ENCODE results near the gene PPP6R1.

Gene PPP6R1

DNA sequence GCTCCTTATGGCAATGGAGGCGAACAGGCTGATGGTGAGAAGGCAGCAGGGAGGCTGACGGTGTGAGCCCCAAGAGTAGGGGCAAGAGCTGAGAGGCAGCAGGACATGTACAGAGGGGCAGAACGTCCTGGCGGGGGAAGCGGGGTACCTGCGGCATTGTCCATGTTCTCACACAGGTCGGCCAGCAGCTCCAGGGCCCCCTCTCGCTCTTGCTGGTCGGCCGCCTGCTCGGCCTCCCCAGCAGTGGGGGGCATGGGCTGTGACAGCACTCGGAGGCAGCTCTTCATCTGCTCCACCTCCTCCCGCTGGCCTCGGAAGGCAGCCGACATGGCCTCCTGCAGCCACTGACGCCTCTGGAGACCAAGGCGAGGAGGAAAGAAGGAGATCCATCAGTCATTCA lies 18.7 kb upstream of the PPP6R1 start:
- Histone ChIP-seq H3K9ac (ENCODE audit: low read depth, low read length) (no peak overlapping the region), H3K4me1 (ENCODE audit: control insufficient read depth, insufficient read depth, low read length) (peaks cover 6% of the 10 kb centered on the region), H3K36me3 (ENCODE audit: control insufficient read depth, insufficient read depth, low read length) (peaks cover 18% of the 10 kb centered on the region), H3K4me3 (ENCODE audit: low read depth, low read length) (no peak overlapping the region), H3K9me3 (ENCODE audit: control insufficient read depth, insufficient read depth, low read length) (no peaks in the 10 kb centered on the region), H3K27me3 (ENCODE audit: control insufficient read depth, insufficient read depth, low read length) (no peaks in the 10 kb centered on the region)

DNA sequence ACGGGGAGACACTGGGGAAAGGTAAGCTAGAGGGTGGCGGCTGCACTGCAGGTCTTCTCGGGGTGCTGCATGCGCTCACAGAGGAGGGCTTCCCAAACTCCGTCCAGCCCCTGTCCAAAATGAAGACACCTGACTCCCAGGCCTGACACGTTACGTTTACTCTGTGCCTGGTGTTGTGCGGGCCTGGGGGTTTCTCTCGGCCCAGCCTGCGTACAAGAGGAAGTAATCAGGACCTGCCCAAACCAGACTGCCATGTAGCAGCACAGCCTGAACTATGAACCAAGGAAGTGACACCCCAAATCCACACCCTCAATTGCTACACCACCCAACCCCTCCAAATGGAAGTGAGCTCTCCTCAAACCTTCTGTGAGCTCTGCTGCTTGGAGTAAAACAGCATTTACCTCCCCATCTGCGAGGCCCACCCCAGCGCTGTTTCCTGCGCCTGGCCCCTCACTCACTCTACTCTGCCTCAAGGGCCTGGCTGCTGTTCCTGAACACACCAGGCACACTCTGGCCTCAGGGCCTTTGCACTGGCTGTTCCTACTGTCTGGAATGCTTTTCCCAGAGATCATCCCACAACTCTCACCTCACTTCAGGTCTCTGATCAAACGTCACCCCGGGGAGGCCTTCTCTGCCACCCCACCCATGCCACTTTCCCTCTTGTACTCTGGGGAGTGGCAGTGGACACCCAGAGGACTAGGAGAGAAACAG lies 18.1 kb upstream of the PPP6R1 start:
- no peak overlapping the region for H3K9ac ChIP-seq (ENCODE audit: low read depth, low read length)
- H3K4me3 ChIP-seq (ENCODE audit: low read depth, low read length) = no peak overlapping the region
- no peaks in the 10 kb centered on the region for H3K27me3 ChIP-seq (ENCODE audit: control insufficient read depth, insufficient read depth, low read length)
- H3K36me3 ChIP-seq (ENCODE audit: control insufficient read depth, insufficient read depth, low read length) = peaks cover 18% of the 10 kb centered on the region
- H3K4me1 ChIP-seq (ENCODE audit: control insufficient read depth, insufficient read depth, low read length) = peaks cover 6% of the 10 kb centered on the region
- no peaks in the 10 kb centered on the region for H3K9me3 ChIP-seq (ENCODE audit: control insufficient read depth, insufficient read depth, low read length)

DNA sequence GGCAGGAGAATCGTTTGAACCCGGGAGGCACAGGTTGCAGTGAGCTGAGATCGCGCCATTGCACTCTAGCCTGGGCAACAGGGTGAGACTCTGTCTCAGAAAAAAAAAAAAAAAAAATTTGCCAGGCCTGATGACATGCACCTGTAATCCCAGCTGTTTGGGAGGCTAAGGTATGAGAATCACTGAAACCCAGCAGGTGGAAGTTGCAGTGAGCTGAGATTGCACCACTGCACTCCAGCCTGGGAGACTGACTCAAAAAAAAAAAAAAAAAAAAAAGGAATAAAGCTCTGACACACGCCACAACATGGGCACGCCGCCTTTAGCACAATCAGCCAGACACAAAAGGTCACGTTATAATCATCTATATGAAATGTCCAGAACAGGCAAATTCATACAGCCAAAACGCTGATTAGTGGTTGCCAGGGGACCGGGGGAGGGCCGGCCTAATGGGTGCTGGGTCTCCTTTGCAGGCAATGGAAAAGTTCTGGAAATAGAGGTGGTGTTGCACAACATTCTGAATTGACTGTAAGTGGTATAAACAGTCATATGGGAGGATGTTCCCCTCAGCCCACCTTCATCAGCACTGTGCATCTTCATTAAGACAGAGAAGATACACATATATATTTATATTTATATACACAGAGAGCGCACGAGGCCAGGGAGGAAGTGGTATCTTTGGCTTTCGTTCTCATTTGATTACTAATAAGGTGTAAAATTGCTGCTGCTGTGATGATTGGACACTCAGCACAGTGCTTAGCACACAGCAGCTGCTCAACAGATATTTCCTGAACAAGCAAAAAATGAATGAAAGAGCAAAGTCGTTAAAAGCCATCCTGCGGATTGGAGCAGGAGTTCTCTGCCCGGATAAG lies 17.3 kb upstream of the PPP6R1 start:
- Histone ChIP-seq H3K4me3 (ENCODE audit: low read depth, low read length) (no peak overlapping the region), H3K36me3 (ENCODE audit: control insufficient read depth, insufficient read depth, low read length) (peaks cover 18% of the 10 kb centered on the region), H3K9me3 (ENCODE audit: control insufficient read depth, insufficient read depth, low read length) (no peaks in the 10 kb centered on the region), H3K27me3 (ENCODE audit: control insufficient read depth, insufficient read depth, low read length) (no peaks in the 10 kb centered on the region), H3K4me1 (ENCODE audit: control insufficient read depth, insufficient read depth, low read length) (peaks cover 2% of the 10 kb centered on the region), H3K9ac (ENCODE audit: low read depth, low read length) (no peak overlapping the region)

DNA sequence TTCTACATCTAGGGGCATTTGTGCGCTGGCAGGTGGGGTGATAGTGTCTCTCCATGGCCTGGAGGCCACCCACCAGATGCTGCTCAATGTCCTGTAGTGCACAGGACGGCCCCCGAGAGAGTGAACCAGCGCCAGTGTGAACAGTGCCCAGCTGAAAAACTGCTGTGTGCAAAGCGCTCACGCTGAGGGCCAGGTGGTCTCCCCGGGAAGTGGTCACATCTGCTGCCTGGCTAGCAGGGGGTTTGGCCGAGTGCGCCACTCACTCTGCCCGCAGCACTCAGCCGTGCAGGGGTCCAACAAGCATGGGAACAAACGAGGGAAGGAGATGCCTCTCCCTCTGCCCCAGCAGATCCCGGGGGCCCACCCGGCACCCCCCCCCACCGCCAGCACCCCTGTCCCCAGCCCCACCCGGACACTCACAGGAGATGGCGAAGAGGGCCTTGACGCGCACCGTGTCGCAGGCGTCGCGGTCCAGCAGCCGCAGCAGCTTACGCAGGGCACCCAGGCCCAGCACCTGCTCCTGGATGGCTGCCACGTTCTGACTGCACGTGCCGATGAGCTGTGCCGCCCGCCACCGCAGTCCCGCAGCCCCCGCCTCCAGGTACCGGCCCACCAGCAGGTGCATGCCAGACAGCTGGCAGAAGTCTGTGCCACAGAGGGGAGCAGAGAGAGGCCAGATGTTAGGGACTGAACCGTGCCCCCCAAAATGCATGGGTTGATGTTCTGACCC lies 15.3 kb upstream of the PPP6R1 start:
- Histone ChIP-seq H3K27me3 (ENCODE audit: control insufficient read depth, insufficient read depth, low read length) (no peaks in the 10 kb centered on the region), H3K9ac (ENCODE audit: low read depth, low read length) (no peak overlapping the region), H3K4me1 (ENCODE audit: control insufficient read depth, insufficient read depth, low read length) (no peaks in the 10 kb centered on the region), H3K4me3 (ENCODE audit: low read depth, low read length) (no peak overlapping the region), H3K9me3 (ENCODE audit: control insufficient read depth, insufficient read depth, low read length) (no peaks in the 10 kb centered on the region), H3K36me3 (ENCODE audit: control insufficient read depth, insufficient read depth, low read length) (peaks cover 18% of the 10 kb centered on the region)

DNA sequence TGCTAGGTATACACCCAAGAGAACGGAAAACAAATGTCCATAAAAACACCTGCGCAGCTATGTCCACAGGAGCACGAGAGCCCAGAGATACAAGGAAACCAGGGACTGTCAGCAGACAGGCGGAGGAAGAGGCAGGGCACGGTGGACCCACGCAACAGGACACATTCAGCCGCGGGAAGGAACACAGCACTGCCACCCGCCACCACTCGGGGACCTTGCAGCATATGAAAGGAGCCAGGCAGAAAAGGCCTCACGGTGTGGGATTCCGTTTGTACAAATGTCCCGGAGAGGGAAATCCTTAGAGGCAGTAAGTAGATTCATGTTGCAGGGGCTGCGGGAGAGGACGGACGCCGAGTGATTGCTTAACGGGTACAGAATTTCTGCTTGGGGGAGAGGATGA lies 13.3 kb upstream of the PPP6R1 start:
- Histone ChIP-seq H3K36me3 (ENCODE audit: control insufficient read depth, insufficient read depth, low read length) (peaks cover 12% of the 10 kb centered on the region), H3K4me3 (ENCODE audit: low read depth, low read length) (no peak overlapping the region), H3K9ac (ENCODE audit: low read depth, low read length) (no peak overlapping the region), H3K9me3 (ENCODE audit: control insufficient read depth, insufficient read depth, low read length) (no peaks in the 10 kb centered on the region), H3K4me1 (ENCODE audit: control insufficient read depth, insufficient read depth, low read length) (no peaks in the 10 kb centered on the region), H3K27me3 (ENCODE audit: control insufficient read depth, insufficient read depth, low read length) (no peaks in the 10 kb centered on the region)

DNA sequence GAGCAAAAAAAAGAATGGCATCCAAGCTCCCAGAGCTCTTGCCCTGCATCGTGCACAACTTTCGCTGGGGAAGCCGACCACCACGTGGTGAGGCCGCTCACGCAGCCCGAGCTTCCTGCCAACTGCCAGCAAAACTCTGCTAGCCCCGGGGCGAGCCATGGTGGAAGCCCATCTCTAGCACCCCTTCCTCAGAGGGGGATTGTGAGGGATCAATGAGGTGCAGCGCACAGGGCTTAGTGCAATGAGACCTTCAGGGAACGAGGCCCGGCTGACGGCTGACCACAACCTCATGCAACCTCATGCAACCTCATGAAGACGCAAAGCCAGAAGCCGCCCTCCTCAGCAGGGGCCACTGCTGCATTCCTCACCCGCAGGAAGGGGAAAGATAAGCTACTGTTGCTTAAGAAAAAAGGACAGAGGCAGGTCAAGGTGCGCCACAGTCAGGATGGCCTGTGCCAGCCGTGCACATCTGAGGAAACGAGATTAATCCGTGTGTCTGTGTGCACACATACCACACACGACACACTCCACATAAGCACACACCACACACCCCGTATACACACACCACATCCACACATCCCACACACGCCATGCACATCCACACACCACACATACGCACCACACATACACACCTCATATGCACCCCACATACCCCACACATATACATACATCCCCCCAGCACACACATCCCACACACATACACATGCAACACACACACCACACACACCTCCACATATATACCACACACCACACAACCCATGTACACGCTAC lies 11.5 kb upstream of the PPP6R1 start:
- Histone ChIP-seq H3K4me3 (ENCODE audit: low read depth, low read length) (no peak overlapping the region), H3K9me3 (ENCODE audit: control insufficient read depth, insufficient read depth, low read length) (no peaks in the 10 kb centered on the region), H3K36me3 (ENCODE audit: control insufficient read depth, insufficient read depth, low read length) (peaks cover 9% of the 10 kb centered on the region), H3K4me1 (ENCODE audit: control insufficient read depth, insufficient read depth, low read length) (no peaks in the 10 kb centered on the region), H3K9ac (ENCODE audit: low read depth, low read length) (no peak overlapping the region), H3K27me3 (ENCODE audit: control insufficient read depth, insufficient read depth, low read length) (no peaks in the 10 kb centered on the region)

DNA sequence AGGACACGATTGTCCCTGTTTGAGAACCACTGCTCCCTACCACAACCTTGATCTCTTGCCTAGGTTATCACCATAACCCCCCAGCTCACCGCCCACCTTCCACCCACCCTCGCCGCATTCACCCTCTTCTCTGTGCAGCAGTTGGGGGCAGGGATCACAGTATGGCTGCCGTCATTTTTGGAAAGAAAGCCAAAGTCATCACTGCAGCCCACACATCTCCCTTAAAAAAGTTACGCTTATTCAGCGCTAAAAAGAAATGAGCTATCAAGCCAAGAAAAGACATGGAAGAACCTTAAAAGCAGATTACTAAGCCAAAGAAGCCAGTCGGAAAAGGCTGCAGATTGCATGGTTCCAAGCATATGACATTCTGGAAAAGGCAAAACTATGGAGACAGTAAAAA lies 10.5 kb upstream of the PPP6R1 start:
- Histone ChIP-seq H3K36me3 (ENCODE audit: control insufficient read depth, insufficient read depth, low read length) (peaks cover 9% of the 10 kb centered on the region), H3K4me1 (ENCODE audit: control insufficient read depth, insufficient read depth, low read length) (no peaks in the 10 kb centered on the region), H3K4me3 (ENCODE audit: low read depth, low read length) (no peak overlapping the region), H3K27me3 (ENCODE audit: control insufficient read depth, insufficient read depth, low read length) (no peaks in the 10 kb centered on the region), H3K9ac (ENCODE audit: low read depth, low read length) (no peak overlapping the region), H3K9me3 (ENCODE audit: control insufficient read depth, insufficient read depth, low read length) (no peaks in the 10 kb centered on the region)

DNA sequence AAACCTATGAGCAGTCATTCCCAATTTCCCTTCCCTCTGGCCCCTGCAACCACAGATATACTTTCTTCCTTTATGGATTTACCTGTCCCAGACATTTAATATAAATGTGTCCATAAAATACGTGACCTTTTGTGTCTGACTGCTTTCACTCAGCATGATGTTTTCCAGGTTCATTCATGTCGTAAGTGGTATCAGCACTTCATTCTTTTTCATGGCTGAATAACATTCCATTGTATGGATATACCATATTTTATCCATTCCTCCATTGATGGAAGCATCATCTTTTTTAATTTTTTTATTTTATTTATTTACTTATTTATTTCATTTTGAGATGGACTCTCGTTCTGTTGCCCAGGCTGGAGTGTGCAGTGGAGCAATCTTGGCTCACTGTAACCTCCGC lies 8.0 kb upstream of the PPP6R1 start:
- H3K9ac ChIP-seq (ENCODE audit: low read depth, low read length) = no peak overlapping the region
- no peaks in the 10 kb centered on the region for H3K9me3 ChIP-seq (ENCODE audit: control insufficient read depth, insufficient read depth, low read length)
- no peaks in the 10 kb centered on the region for H3K27me3 ChIP-seq (ENCODE audit: control insufficient read depth, insufficient read depth, low read length)
- H3K4me3 ChIP-seq (ENCODE audit: low read depth, low read length) = no peak overlapping the region
- no peaks in the 10 kb centered on the region for H3K36me3 ChIP-seq (ENCODE audit: control insufficient read depth, insufficient read depth, low read length)
- H3K4me1 ChIP-seq (ENCODE audit: control insufficient read depth, insufficient read depth, low read length) = no peaks in the 10 kb centered on the region

DNA sequence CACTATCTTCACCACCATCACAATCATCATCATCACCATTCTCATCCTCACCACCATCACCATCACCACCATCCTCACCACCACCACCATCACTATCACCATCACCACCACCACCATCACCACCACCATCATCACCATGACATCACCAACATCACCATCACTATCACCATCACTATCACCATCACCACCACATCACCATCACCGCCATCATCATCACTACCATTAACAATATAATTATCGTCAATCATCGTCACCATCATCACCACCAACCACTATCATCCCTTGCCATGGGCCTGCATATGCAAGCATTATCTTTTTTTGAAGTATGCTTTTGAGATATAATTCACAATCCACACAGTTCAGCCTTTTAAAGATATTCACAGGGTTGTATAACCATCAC lies 7.6 kb upstream of the PPP6R1 start:
- Histone ChIP-seq H3K4me1 (ENCODE audit: control insufficient read depth, insufficient read depth, low read length) (no peaks in the 10 kb centered on the region), H3K9ac (ENCODE audit: low read depth, low read length) (no peak overlapping the region)

DNA sequence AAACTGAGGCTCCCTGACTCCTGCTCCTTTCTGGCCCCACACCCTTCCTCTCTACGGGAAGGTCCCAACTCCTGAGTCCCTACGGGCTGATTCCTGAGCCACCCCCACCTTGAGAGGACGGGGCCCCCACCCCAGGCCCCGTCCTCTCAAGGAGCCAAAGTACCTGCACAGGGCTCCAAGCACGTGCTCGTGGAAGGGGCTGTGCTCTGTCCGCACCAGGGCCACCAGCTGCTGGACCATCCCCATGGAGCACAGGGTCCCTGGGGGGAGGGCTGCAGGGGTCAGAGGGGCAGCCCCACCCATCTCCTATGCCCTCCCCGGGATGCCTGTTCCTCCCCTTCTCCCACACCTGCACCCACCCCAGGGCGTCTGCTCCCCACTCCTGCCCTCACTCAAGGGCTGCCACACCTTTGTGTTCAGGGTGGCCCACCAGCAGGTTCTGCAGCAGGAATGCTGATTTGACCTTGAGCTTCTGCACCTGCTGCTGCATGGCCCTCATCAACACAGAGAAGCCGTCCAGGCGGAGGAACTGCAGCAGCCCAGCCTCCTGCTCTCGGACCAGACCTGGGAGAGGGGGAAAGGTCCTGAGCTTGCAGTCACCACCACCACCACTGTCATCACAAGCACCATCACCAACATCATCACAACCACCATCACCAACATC lies 7.0 kb upstream of the PPP6R1 start:
- no peaks in the 10 kb centered on the region for H3K9me3 ChIP-seq (ENCODE audit: control insufficient read depth, insufficient read depth, low read length)
- H3K9ac ChIP-seq (ENCODE audit: low read depth, low read length) = no peak overlapping the region
- no peaks in the 10 kb centered on the region for H3K27me3 ChIP-seq (ENCODE audit: control insufficient read depth, insufficient read depth, low read length)
- H3K4me3 ChIP-seq (ENCODE audit: low read depth, low read length) = no peak overlapping the region
- no peaks in the 10 kb centered on the region for H3K36me3 ChIP-seq (ENCODE audit: control insufficient read depth, insufficient read depth, low read length)
- no peaks in the 10 kb centered on the region for H3K4me1 ChIP-seq (ENCODE audit: control insufficient read depth, insufficient read depth, low read length)

More for the DNA sequence above, 7.6 kb upstream of the PPP6R1 start:
- Histone ChIP-seq H3K9me3 (ENCODE audit: control insufficient read depth, insufficient read depth, low read length) (no peaks in the 10 kb centered on the region), H3K4me3 (ENCODE audit: low read depth, low read length) (no peak overlapping the region), H3K36me3 (ENCODE audit: control insufficient read depth, insufficient read depth, low read length) (no peaks in the 10 kb centered on the region), H3K27me3 (ENCODE audit: control insufficient read depth, insufficient read depth, low read length) (no peaks in the 10 kb centered on the region)

DNA sequence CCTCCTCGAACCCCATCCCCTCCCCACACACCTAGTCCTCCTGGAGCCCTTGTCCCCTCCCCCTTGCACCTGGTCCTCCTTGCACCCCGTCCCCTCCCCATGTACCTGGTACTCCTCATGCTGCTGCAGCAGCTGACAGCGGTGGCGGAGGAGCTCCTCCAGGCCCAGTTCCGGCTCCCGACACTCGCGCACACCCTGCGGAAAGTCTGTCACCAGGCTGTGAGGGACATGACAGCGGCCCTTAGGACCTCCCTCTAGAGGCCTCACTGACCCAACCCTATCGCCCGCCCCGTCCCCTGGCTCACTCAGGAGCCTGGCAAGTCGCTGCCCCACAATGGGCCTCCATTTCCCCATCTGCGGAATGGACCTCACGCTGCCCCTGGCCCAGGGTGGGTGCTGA lies 6.4 kb upstream of the PPP6R1 start:
- no peak overlapping the region for H3K9ac ChIP-seq (ENCODE audit: low read depth, low read length)
- H3K27me3 ChIP-seq (ENCODE audit: control insufficient read depth, insufficient read depth, low read length) = no peaks in the 10 kb centered on the region
- no peaks in the 10 kb centered on the region for H3K36me3 ChIP-seq (ENCODE audit: control insufficient read depth, insufficient read depth, low read length)
- H3K4me3 ChIP-seq (ENCODE audit: low read depth, low read length) = no peak overlapping the region
- H3K4me1 ChIP-seq (ENCODE audit: control insufficient read depth, insufficient read depth, low read length) = no peaks in the 10 kb centered on the region
- H3K9me3 ChIP-seq (ENCODE audit: control insufficient read depth, insufficient read depth, low read length) = no peaks in the 10 kb centered on the region
